Endodermal cell (in vitro differentiated cells): ENCODE results near the gene BRCA2. TPM values are rescaled to one million over a fixed set of nuclear protein-coding genes. Genes with fewer than 3 reads are reported as not detected.
A peak's percentile ranks its signal among the peaks of the same experiment; 100 is the strongest.

Experiments used
- DNase-seq: peaks from one replicate; pipeline ENCODE4 v3.0.0-alpha.2; 2017
- H3K27ac ChIP-seq: 2 replicates; pipeline ENCODE4 v1.5.1; 2013; ENCODE audit warnings: mild to moderate bottlenecking, low read depth, low read length, moderate library complexity
- H3K27me3 ChIP-seq: 2 replicates; pipeline ENCODE4 v1.6.1; 2013; ENCODE audit warnings: mild to moderate bottlenecking, low read length, moderate library complexity; ENCODE audit not compliant: insufficient read depth, control insufficient read depth, poor library complexity, severe bottlenecking
- H3K36me3 ChIP-seq: 2 replicates; pipeline ENCODE4 v1.7.0; 2013; ENCODE audit warnings: mild to moderate bottlenecking, low read length, moderate library complexity; ENCODE audit not compliant: control insufficient read depth, insufficient read depth
- H3K4me1 ChIP-seq: one replicate; pipeline ENCODE4 v1.7.0; 2013; ENCODE audit warnings: low read length; ENCODE audit not compliant: control insufficient read depth, insufficient read depth
- H3K4me3 ChIP-seq: 2 replicates; pipeline ENCODE4 v1.5.1; 2013; ENCODE audit warnings: mild to moderate bottlenecking, low read length, moderate library complexity
- H3K9ac ChIP-seq: 2 replicates; pipeline ENCODE4 v1.6.1; 2013; ENCODE audit warnings: mild to moderate bottlenecking, low read length, moderate library complexity; ENCODE audit not compliant: poor library complexity, severe bottlenecking; ENCODE audit errors: extremely low read depth
- H3K9me3 ChIP-seq: 2 replicates; pipeline ENCODE4 v1.6.1; 2013; ENCODE audit warnings: mild to moderate bottlenecking, low read length, moderate library complexity; ENCODE audit not compliant: control insufficient read depth
- H3K27ac Mint-ChIP-seq: 2 replicates; pipeline ENCODE4 v1.8.0; 2020; ENCODE audit warnings: mixed read lengths
- H3K27me3 Mint-ChIP-seq: 2 replicates; pipeline ENCODE4 v1.8.0; 2021; ENCODE audit warnings: mild to moderate bottlenecking, mixed read lengths; ENCODE audit not compliant: insufficient read depth
- H3K36me3 Mint-ChIP-seq: 2 replicates; pipeline ENCODE4 v1.8.0; 2020; ENCODE audit warnings: low read depth, mixed read lengths
- H3K4me1 Mint-ChIP-seq: 2 replicates; pipeline ENCODE4 v1.8.0; 2020; ENCODE audit warnings: mixed read lengths
- H3K4me3 Mint-ChIP-seq: 2 replicates; pipeline ENCODE4 v1.8.0; 2020; ENCODE audit warnings: mild to moderate bottlenecking, moderate library complexity, mixed read lengths
- H3K9me3 Mint-ChIP-seq: 2 replicates; pipeline ENCODE4 v1.8.0; 2020; ENCODE audit warnings: mild to moderate bottlenecking, mixed read lengths
- CTCF ChIP-seq: fragments of 200-600 bp; sonication (generic); conservative IDR thresholded peaks from 2 replicates; pipeline ENCODE4 v1.5.0; 2021; ENCODE audit warnings: antibody characterized with exemption, mild to moderate bottlenecking
- WGBS, 2 experiments: methylation state at CpG; one replicate each; pipeline versions ENCODE4 v1.1.5 to v1.1.7; 2013; ENCODE audit warnings: missing lambda C conversion rate in 2 of 2, mixed read lengths in 1 of 2; ENCODE audit not compliant: insufficient coverage in 1 of 2, insufficient read length in 1 of 2; 5-methylcytosine and 5-hydroxymethylcytosine counted together
- total RNA-seq, 2 donors: library from RNA; stranded (reverse); fragmentation: NEBNext Ultra II Directional in 1 of 2; extraction: Animal tissue kit (Norgen Biotek cat#: 25700) in 1 of 2; gene quantifications; 2 replicates in 1 of 2; 3 replicates in 1 of 2; pipeline ENCODE4 v1.2.1, GENCODE V29; 2021

BRCA2 gene
- total RNA-seq, 2 donors from 2014 or later = 25.7 to 27.8 TPM

- peaks cover 2% of the 10 kb centered on the region for H3K36me3 Mint-ChIP-seq
- no peaks in the 10 kb centered on the region for H3K9me3 Mint-ChIP-seq
- no peak overlapping the region for H3K27ac Mint-ChIP-seq
- H3K4me1 ChIP-seq = peaks cover 6% of the 10 kb centered on the region
- WGBS, 2 experiments = 95% methylated on average over 2 of the region's 2 CpGs; no CpG with 5 or more reads in 1 of the 2 experiments
- H3K27me3 ChIP-seq = peaks cover 14% of the 10 kb centered on the region
- H3K4me3 Mint-ChIP-seq = no peak overlapping the region
- no peak overlapping the region for H3K9ac ChIP-seq
- DNase-seq = no peak
- no peak for TF ChIP-seq CTCF
- no peak overlapping the region for H3K27ac ChIP-seq
- H3K27me3 Mint-ChIP-seq = peaks cover 9% of the 10 kb centered on the region
- H3K4me1 Mint-ChIP-seq = peaks cover 22% of the 10 kb centered on the region
- no peak overlapping the region for H3K4me3 ChIP-seq
- no peaks in the 10 kb centered on the region for H3K9me3 ChIP-seq
- H3K36me3 ChIP-seq = no peaks in the 10 kb centered on the region
These were observed 130.2 kb downstream of the BRCA2 start for GRCh38 chr13:32445461-32445860.

- H3K4me1 ChIP-seq = peaks cover 6% of the 10 kb centered on the region
- peaks cover 2% of the 10 kb centered on the region for H3K36me3 Mint-ChIP-seq
- H3K9me3 ChIP-seq = no peaks in the 10 kb centered on the region
These were observed 130.9 kb downstream of the BRCA2 start for GRCh38 chr13:32446220-32446619.

GRCh38 chr13:32446773-32447465, 131.6 kb downstream of the BRCA2 start:
- no peak for TF ChIP-seq CTCF
- H3K27me3 ChIP-seq = peaks cover 14% of the 10 kb centered on the region
- 93% methylated on average over 2 of the region's 2 CpGs for WGBS, 2 experiments
- peaks cover 4% of the 10 kb centered on the region for H3K9me3 ChIP-seq
- no peak for DNase-seq
- Mint-ChIP-seq H3K27me3 (peaks cover 9% of the 10 kb centered on the region), H3K36me3 (peaks cover 1% of the 10 kb centered on the region), H3K27ac (no peak overlapping the region), H3K9me3 (peaks cover 4% of the 10 kb centered on the region), H3K4me3 (peak overlapping the region; percentile 15), H3K4me1 (peaks cover 22% of the 10 kb centered on the region)
- H3K4me1 ChIP-seq = peaks cover 6% of the 10 kb centered on the region
- no peak overlapping the region for H3K4me3 ChIP-seq
- H3K27ac ChIP-seq = no peak overlapping the region
- H3K36me3 ChIP-seq = no peaks in the 10 kb centered on the region
- no peak overlapping the region for H3K9ac ChIP-seq

More at GRCh38 chr13:32446220-32446619, 130.9 kb downstream of the BRCA2 start:
- Histone ChIP-seq H3K9ac (no peak overlapping the region), H3K27ac (no peak overlapping the region), H3K4me3 (no peak overlapping the region), H3K27me3 (peaks cover 14% of the 10 kb centered on the region), H3K36me3 (no peaks in the 10 kb centered on the region)
- Mint-ChIP-seq H3K9me3 (peaks cover 3% of the 10 kb centered on the region), H3K27ac (no peak overlapping the region), H3K4me3 (no peak overlapping the region), H3K27me3 (peaks cover 9% of the 10 kb centered on the region), H3K4me1 (peaks cover 22% of the 10 kb centered on the region)
- no peak for DNase-seq
- 90 to 100% methylated on average over 3 of the region's 3 CpGs for WGBS, 2 experiments
- no peak for TF ChIP-seq CTCF
